ENCODE data around the gene LMBRD1. TPM values are rescaled to one million over a fixed set of nuclear protein-coding genes. Genes with fewer than 3 reads are reported as not detected.

Gene LMBRD1
- total and polyA plus RNA-seq, 2 experiments from 2014 or later: 54.3 to 88.6 TPM

DNA sequence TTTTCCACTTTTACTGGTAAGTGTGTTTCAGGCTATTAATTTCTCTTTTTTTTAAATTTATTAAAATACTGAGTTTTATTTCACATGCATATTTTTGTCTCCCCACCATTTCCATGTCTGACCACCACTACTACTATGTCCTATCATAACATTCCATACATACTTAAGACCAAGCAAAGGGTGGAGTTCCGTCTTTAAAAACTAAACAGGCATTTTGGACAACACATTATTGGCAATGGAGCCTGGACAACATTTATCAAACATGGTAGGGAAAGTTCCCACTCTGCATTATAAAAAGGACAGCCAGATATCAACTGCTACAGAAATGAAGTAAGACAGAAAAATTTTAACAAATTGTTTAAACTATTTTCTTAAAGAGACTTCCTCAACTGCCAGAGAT lies 91.9 kb downstream of the LMBRD1 start:
- Histone ChIP-seq H3K4me1 (ENCODE audit: insufficient read depth) (no peaks in the 10 kb centered on the region), H3K27me3 (no peaks in the 10 kb centered on the region), H3K79me2 (no peaks in the 10 kb centered on the region), H3K9me3 (ENCODE audit: low read depth) (no peaks in the 10 kb centered on the region), H2AFZ (no peak overlapping the region), H3K4me2 (no peak overlapping the region), H3K36me3 (replicated peaks; ENCODE audit: insufficient read depth, low read depth) (no peaks in the 10 kb centered on the region), H3K4me3 (no peak overlapping the region), H4K20me1 (ENCODE audit: insufficient read depth, poor library complexity, severe bottlenecking) (no peaks in the 10 kb centered on the region), H3K27ac (no peak overlapping the region), H3K9me2 (replicated peaks; ENCODE audit: insufficient read depth) (no peaks in the 10 kb centered on the region)
- DNase-seq (ENCODE audit: low spot score): no peak
- 70% methylated on average over 1 of the region's 1 CpG for WGBS (ENCODE audit: low lambda C conversion rate, missing lambda C conversion rate)
- TF ChIP-seq EZH2 (IDR thresholded peaks at IDR 0.05; ENCODE audit: borderline replicate concordance) (no peak), EZH2phosphoT487 (IDR thresholded peaks at IDR 0.05; ENCODE audit: low read depth, severe bottlenecking, unreplicated experiment) (no peak)
- TF ChIP-seq, protein P1, sequence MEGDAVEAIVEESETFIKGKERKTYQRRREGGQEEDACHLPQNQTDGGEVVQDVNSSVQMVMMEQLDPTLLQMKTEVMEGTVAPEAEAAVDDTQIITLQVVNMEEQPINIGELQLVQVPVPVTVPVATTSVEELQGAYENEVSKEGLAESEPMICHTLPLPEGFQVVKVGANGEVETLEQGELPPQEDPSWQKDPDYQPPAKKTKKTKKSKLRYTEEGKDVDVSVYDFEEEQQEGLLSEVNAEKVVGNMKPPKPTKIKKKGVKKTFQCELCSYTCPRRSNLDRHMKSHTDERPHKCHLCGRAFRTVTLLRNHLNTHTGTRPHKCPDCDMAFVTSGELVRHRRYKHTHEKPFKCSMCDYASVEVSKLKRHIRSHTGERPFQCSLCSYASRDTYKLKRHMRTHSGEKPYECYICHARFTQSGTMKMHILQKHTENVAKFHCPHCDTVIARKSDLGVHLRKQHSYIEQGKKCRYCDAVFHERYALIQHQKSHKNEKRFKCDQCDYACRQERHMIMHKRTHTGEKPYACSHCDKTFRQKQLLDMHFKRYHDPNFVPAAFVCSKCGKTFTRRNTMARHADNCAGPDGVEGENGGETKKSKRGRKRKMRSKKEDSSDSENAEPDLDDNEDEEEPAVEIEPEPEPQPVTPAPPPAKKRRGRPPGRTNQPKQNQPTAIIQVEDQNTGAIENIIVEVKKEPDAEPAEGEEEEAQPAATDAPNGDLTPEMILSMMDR (IDR thresholded peaks at IDR 0.05; ENCODE audit: poor library complexity): no peak

DNA sequence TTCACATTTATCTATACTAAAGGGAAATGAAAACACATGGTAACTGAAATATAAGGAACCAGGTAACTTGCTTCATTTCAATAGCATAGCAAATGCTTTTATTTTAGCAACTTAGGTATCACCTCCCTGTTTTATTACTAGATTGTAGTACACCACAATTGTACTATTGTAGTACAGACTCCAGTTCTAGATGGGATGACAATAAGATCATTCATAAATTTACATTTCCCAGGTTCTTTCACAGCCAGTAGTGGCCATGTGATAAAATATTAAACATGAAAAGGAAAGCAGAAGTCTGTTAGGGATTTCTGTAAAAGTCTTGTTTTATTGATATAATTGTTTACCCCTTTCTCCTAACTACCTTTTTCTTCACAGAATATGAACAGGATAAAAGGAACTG lies 97.2 kb downstream of the LMBRD1 start:
- no peak for DNase-seq (ENCODE audit: low spot score)
- H3K4me3 ChIP-seq: no peak overlapping the region
- H2AFZ ChIP-seq: no peak overlapping the region
- no peaks in the 10 kb centered on the region for H3K4me1 ChIP-seq (ENCODE audit: insufficient read depth)
- no peak overlapping the region for H3K4me2 ChIP-seq
- H3K27ac ChIP-seq: no peak overlapping the region
- H3K79me2 ChIP-seq: no peaks in the 10 kb centered on the region
- H3K9me2 ChIP-seq (replicated peaks; ENCODE audit: insufficient read depth): no peaks in the 10 kb centered on the region
- H3K27me3 ChIP-seq: no peaks in the 10 kb centered on the region
- H3K36me3 ChIP-seq (replicated peaks; ENCODE audit: insufficient read depth, low read depth): no peaks in the 10 kb centered on the region
- TF ChIP-seq EZH2 (IDR thresholded peaks at IDR 0.05; ENCODE audit: borderline replicate concordance): no peak
- TF ChIP-seq, protein P1 (IDR thresholded peaks at IDR 0.05; ENCODE audit: poor library complexity): no peak
- TF ChIP-seq EZH2phosphoT487 (IDR thresholded peaks at IDR 0.05; ENCODE audit: low read depth, severe bottlenecking, unreplicated experiment): no peak
- no peaks in the 10 kb centered on the region for H4K20me1 ChIP-seq (ENCODE audit: insufficient read depth, poor library complexity, severe bottlenecking)
- no peaks in the 10 kb centered on the region for H3K9me3 ChIP-seq (ENCODE audit: low read depth)

DNA sequence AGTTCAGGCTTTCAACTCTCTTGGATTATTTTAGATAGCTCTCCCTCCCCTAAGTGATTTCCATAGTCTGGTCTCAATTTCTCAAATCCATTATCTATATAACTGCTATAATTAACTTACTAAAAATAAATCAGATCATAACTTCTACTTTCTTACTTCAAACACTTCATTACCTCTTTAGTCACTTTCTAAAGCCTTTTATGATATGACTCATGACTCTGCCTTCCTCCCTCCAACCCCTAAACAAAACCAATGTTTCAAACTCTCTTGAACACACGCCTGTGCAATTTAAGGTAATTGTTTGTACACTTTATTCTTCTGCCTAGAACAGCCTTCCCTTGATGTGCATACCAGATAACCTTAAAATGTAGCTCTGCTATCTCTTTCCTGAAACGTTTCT lies 100.5 kb downstream of the LMBRD1 start:
- Histone ChIP-seq H3K27me3 (no peaks in the 10 kb centered on the region), H3K4me2 (no peak overlapping the region)
- no peak for TF ChIP-seq EZH2phosphoT487 (IDR thresholded peaks at IDR 0.05; ENCODE audit: low read depth, severe bottlenecking, unreplicated experiment)
- TF ChIP-seq, protein P1 (IDR thresholded peaks at IDR 0.05; ENCODE audit: poor library complexity): no peak
- no peak for TF ChIP-seq EZH2 (IDR thresholded peaks at IDR 0.05; ENCODE audit: borderline replicate concordance)

DNA sequence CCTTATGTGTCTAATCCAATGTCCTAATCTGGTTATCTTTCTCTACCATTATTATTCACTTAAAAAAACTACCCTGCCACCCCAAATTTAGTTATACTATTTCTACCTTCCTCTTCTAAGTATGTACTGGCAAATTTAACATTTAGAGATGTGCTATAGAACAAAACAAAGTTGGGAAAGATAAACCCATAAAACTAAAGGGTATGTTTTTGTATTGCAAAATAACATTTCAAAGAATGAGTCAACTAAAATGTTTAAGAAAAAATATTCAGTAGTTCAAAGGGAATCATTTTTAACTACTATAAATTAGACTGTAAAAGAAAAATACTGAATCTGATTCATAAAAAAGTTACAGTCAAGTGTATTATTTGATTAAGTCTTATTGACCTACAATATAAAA lies 103.0 kb downstream of the LMBRD1 start:
- Histone ChIP-seq H3K9me3 (ENCODE audit: low read depth) (no peaks in the 10 kb centered on the region), H3K27me3 (no peaks in the 10 kb centered on the region), H3K79me2 (no peaks in the 10 kb centered on the region), H4K20me1 (ENCODE audit: insufficient read depth, poor library complexity, severe bottlenecking) (no peaks in the 10 kb centered on the region), H2AFZ (no peak overlapping the region), H3K9me2 (replicated peaks; ENCODE audit: insufficient read depth) (no peaks in the 10 kb centered on the region), H3K36me3 (replicated peaks; ENCODE audit: insufficient read depth, low read depth) (no peaks in the 10 kb centered on the region), H3K4me3 (no peak overlapping the region), H3K4me2 (no peak overlapping the region), H3K27ac (no peak overlapping the region), H3K4me1 (ENCODE audit: insufficient read depth) (no peaks in the 10 kb centered on the region)
- no peak for TF ChIP-seq EZH2phosphoT487 (IDR thresholded peaks at IDR 0.05; ENCODE audit: low read depth, severe bottlenecking, unreplicated experiment)
- no peak for TF ChIP-seq EZH2 (IDR thresholded peaks at IDR 0.05; ENCODE audit: borderline replicate concordance)
- TF ChIP-seq, protein P1 (IDR thresholded peaks at IDR 0.05; ENCODE audit: poor library complexity): no peak
- no peak for DNase-seq (ENCODE audit: low spot score)

More for the DNA sequence above, 100.5 kb downstream of the LMBRD1 start:
- Histone ChIP-seq H3K4me3 (no peak overlapping the region), H4K20me1 (ENCODE audit: insufficient read depth, poor library complexity, severe bottlenecking) (no peaks in the 10 kb centered on the region), H2AFZ (no peak overlapping the region), H3K9me3 (ENCODE audit: low read depth) (no peaks in the 10 kb centered on the region), H3K4me1 (ENCODE audit: insufficient read depth) (no peaks in the 10 kb centered on the region), H3K9me2 (replicated peaks; ENCODE audit: insufficient read depth) (no peaks in the 10 kb centered on the region), H3K79me2 (no peaks in the 10 kb centered on the region), H3K27ac (no peak overlapping the region), H3K36me3 (replicated peaks; ENCODE audit: insufficient read depth, low read depth) (no peaks in the 10 kb centered on the region)
- WGBS (ENCODE audit: low lambda C conversion rate, missing lambda C conversion rate): 31% methylated on average over 2 of the region's 2 CpGs
- no peak for DNase-seq (ENCODE audit: low spot score)

Data from hepatocyte (in vitro differentiated cells).